CD4-positive, alpha-beta T cell treated with Interleukin-1 beta for 1 hour (primary cell): ENCODE measurements around the gene MMP3.

Source experiments
- DNase-seq, 2 donors: peaks; one replicate each; pipeline ENCODE4 v3.0.0-alpha.2; 2020 to 2022

The MMP3 gene

DNA sequence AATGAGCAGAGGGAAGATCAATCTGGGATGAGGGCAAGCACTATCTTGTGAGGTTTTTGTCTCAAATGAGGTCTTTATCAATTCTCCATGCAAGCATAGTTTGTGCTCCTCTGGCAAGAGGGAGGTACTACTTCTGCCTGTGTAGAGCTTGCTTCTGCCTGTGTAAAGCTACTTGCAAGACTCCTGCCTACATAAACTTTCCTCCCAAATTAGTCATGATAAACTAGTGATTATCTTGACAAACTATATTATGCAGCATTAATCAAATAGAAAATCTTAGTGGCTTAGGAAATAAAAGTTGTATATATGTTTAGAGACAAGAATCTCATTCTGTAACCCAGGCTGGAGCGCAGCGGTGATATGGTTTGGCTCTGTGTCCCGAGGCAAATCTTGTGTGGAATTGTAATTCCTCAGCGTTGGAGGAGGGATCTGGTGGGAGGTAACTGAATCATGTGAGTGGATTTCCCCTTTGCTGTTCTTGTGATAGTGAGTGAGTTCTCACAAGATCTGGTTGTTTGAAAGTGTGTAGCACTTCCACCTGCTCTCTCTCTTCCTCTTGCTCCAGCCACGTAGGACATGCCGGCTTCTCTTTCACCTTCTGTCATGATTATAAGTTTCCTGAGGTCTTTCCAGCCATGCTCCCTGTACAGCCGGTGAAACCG lies 54.9 kb downstream of the MMP3 start:
- no peak for DNase-seq
